Ovary (tissue), 3 donors: ENCODE data around the gene SV2C.

ENCODE experiments used
- CTCF ChIP-seq, 3 donors: fragments of 450-650 bp in 2 of 3; fragments of 200-600 bp in 1 of 3; IDR thresholded peaks; one replicate each; pipeline versions ENCODE4 v1.5.1 to v1.8.0; 2016 to 2022; ENCODE audit warnings: antibody characterized with exemption in 3 of 3, mild to moderate bottlenecking in 1 of 3
- EP300 ChIP-seq: sonication (generic); formaldehyde crosslinking; IDR thresholded peaks from one replicate; pipeline ENCODE4 v1.6.1; 2017; ENCODE audit warnings: antibody characterized with exemption
- donor health status: DM: no; HTN: no; CAD: no.

- no peak for TF ChIP-seq CTCF (IDR thresholded peaks at IDR 0.05)
- no peak for TF ChIP-seq EP300
Measured at GRCh38 chr5:76383126-76383832, 300.1 kb downstream of the SV2C start.
